NCI-H1105 (cell line): ENCODE results near the gene ZDHHC14.
"Not testable (repeated sequence)": the region's sequence is repeated elsewhere in the genome, so short reads cannot be mapped to it uniquely, and the experiment has no call there.

Experiments
- DNase-seq: peaks from one replicate; lab custom pipeline; 2025; lab: John Stamatoyannopoulos, UW

The ZDHHC14 gene

GRCh38 chr6:157407646-157408045 lies 26.7 kb downstream of the ZDHHC14 start:
- no peak for DNase-seq

GRCh38 chr6:157408427-157408826 lies 27.4 kb downstream of the ZDHHC14 start:
- not testable (repeated sequence) for DNase-seq

GRCh38 chr6:157410045-157410444 lies 29.1 kb downstream of the ZDHHC14 start:
- DNase-seq = no peak

- no peak for DNase-seq
These were observed 30.4 kb downstream of the ZDHHC14 start for GRCh38 chr6:157411368-157411767.

GRCh38 chr6:157412791-157413190 lies 31.8 kb downstream of the ZDHHC14 start:
- DNase-seq = no peak

GRCh38 chr6:157420497-157420896 lies 39.5 kb downstream of the ZDHHC14 start:
- no peak for DNase-seq

GRCh38 chr6:157424491-157425020 lies 43.6 kb downstream of the ZDHHC14 start:
- no peak for DNase-seq

GRCh38 chr6:157427969-157428368 lies 47.0 kb downstream of the ZDHHC14 start:
- no peak for DNase-seq

GRCh38 chr6:157428427-157429202 lies 47.6 kb downstream of the ZDHHC14 start:
- no peak for DNase-seq

- DNase-seq = no peak
These were observed 48.3 kb downstream of the ZDHHC14 start for GRCh38 chr6:157429248-157429647.

- DNase-seq = no peak
These were observed 49.8 kb downstream of the ZDHHC14 start for GRCh38 chr6:157430834-157431233.

- no peak for DNase-seq
These were observed 51.4 kb downstream of the ZDHHC14 start for GRCh38 chr6:157432231-157432891.

GRCh38 chr6:157432892-157433265 lies 51.9 kb downstream of the ZDHHC14 start:
- DNase-seq = no peak

- DNase-seq = no peak
These were observed 52.7 kb downstream of the ZDHHC14 start for GRCh38 chr6:157433678-157434081.

GRCh38 chr6:157434349-157435033 lies 53.5 kb downstream of the ZDHHC14 start:
- DNase-seq = no peak

- no peak for DNase-seq
These were observed 55.4 kb downstream of the ZDHHC14 start for GRCh38 chr6:157436219-157436943.

- no peak for DNase-seq
These were observed 56.0 kb downstream of the ZDHHC14 start for GRCh38 chr6:157436944-157437336.

- no peak for DNase-seq
These were observed 57.7 kb downstream of the ZDHHC14 start for GRCh38 chr6:157438611-157439111.

- DNase-seq = no peak
These were observed 59.2 kb downstream of the ZDHHC14 start for GRCh38 chr6:157440171-157440570.

GRCh38 chr6:157442291-157442690 lies 61.3 kb downstream of the ZDHHC14 start:
- no peak for DNase-seq

GRCh38 chr6:157443066-157443800 lies 62.2 kb downstream of the ZDHHC14 start:
- no peak for DNase-seq
